HL-60/S4 treated with phorbol 12-myristate 13-acetate at 8.2 ng/mL for 4 days and 3 days (cell line): ENCODE measurements around the gene IGFBP3.
"Not testable (repeated sequence)": the region's sequence is repeated elsewhere in the genome, so short reads cannot be mapped to it uniquely, and the experiment has no call there.

Experiments used
- in situ Hi-C: fragments of 300-500 bp; cut with MboI; formaldehyde crosslinking; loops from 2 replicates; pipeline ENCODE4 v1.15.0; 2022; ENCODE audit warnings: low sequenced_read_pairs

Gene IGFBP3, protein sequence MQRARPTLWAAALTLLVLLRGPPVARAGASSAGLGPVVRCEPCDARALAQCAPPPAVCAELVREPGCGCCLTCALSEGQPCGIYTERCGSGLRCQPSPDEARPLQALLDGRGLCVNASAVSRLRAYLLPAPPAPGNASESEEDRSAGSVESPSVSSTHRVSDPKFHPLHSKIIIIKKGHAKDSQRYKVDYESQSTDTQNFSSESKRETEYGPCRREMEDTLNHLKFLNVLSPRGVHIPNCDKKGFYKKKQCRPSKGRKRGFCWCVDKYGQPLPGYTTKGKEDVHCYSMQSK

DNA sequence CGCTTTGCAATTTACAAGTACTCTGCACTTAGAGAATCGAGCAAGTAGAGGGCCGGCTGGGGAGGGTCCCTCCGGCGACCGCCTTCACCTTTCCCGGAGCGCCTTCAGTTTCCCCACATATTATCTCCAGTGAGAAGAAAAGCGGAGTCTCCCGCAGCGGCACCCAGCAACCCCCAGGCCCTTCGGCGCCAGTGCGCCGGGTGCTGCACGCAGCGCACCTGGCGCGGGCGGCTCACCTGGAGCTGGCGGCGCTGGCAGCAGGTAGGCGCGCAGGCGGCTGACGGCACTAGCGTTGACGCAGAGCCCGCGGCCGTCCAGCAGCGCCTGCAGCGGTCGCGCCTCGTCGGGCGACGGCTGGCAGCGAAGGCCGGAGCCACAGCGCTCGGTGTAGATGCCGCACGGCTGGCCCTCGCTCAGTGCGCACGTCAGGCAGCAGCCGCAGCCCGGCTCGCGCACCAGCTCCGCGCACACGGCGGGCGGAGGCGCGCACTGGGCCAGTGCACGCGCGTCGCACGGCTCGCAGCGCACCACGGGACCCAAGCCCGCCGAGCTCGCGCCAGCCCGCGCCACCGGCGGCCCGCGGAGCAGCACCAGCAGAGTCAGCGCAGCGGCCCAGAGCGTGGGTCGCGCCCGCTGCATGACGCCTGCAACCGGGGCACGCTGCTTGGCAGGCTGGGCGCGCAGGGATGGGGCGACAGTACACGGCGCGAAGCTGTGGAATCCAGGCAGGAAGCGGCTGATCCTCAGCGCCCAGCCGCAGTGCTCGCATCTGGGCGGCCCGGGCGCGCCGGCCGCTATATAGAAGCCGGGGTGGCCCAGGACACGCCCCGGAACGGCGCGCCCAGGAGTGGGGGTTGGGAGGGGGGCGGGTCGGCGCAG, at the start of gene IGFBP3:
TSS of gene IGFBP3 (minus strand) at position 771 of the 879 bp plus-strand sequence. CDS start at position 639, 132 bp downstream.
- in situ Hi-C loops, result loop anchor here (25.0 kb wide), 1 partner anchor 1167 kb away; no protein-coding TSS in a partner anchor

DNA sequence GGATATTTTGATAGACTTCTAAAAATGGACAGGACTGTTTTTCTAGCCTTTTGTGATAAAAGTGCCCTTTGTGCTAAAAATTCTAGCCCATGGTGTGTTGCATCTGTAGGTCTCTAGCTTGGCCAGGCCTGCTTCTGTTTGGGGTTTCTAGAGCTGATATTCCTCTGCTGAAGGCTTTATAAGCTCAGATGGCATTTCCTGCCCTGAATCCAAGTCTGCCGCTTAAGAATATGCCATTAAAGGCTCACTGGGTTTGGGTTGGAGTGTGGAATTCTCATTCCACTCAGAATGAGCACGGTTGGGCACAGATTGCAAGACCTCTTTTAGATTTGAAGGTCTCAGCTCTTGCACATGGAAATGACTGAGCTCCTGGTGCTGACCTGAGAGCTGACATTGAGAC, 49.4 kb upstream of the IGFBP3 start:
- in situ Hi-C loops, result no loop called here

DNA sequence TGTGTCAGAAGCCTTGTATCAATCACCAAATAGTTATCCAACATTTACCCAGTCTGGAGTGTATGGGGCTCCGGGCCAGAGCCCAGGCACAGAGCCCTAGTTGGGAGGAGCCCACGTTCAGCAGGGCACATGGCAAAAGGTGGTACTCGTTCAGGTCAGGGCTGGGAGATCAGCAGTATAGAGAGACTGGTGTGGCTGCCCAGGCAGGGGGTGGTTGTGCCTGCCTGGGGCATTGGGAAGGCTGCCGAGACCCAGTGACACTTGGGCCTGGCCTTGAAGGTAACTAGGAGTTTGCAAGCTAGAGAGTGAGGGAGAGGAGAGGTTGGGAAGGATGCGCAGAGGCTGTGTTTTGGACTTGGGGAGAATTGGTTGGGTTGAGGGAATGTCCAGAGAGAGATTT, 48.9 kb upstream of the IGFBP3 start:
- in situ Hi-C loops, result no loop called here

DNA sequence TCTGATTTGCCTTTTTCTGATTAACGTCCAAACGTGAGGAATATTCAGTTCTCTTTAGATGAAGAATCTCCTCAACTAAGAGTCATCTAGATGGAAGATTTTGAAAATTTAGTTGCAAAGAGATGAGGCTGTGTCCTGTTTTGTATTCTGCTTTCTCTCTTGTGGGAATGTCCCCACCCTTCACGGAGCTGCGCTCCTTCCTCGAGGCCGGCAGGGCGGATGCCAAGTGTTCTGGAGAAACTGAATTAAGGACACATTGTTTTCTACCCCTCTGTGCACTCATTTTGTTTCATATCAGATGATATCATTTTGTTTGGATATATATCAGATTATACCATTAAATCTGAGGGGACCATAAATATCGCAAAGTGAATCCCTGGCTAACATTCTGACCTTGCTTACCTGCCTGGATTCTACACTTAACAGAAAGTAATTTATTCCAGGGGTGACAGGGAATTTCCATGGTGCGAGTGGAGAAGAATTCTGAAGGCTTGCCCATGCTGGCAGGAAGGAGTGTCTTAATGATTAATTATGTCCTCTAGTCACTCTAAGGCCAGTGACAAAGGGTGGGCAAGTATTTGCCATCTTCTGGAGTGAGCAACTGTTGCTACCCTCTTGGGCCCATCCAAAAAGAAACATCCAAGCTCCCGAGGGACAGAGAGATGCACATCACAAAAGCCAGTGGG, 47.9 kb upstream of the IGFBP3 start:
- in situ Hi-C loops, result no loop called here

DNA sequence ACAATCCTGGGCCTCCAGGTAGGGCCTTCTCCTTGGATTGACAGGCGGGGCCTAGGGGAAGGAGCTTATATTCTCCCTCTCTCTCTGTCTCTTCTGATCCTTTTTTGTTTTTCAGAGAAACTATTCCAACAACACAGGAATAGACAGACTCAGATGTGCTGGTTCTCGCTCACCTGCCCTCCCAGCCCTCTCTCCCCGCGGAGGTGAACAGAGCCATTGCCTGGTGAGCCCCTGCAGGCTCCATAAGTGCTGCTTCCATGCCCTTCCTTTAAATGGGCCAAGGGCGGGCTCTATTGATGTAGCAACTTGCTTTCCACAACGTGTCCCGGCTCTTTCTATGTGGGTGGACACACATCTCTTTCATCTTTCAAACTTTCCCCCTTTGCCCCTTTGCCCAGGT, 47.2 kb upstream of the IGFBP3 start:
- in situ Hi-C loops, result no loop called here

DNA sequence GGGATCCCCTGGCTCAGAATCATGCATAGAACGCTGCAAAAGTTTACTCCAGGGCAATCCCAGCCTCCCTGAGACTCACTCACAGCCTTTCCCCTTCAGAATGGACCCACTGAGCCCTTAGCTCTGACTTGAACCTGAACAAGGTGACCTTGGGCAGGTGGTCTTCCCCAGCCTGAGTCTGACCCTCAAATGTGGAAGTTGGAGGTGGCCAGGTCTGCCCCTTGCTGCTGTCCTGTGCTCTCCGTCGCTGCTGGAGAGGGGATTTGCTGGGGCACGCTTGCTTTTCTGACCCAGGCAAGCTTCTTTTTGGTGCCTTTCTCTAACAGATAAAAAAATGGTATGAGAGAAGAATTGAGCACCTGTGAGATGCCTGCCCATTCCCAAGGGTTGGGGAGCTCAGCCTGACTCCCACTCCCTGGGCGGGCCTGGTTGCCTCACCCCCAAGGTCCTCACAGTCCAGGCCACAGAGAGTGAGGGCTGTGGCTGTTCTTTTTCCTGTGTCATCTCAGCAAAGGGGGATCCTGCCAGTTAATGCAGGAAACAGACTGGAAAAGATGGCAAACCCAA, 46.6 kb upstream of the IGFBP3 start:
- in situ Hi-C loops, result no loop called here

DNA sequence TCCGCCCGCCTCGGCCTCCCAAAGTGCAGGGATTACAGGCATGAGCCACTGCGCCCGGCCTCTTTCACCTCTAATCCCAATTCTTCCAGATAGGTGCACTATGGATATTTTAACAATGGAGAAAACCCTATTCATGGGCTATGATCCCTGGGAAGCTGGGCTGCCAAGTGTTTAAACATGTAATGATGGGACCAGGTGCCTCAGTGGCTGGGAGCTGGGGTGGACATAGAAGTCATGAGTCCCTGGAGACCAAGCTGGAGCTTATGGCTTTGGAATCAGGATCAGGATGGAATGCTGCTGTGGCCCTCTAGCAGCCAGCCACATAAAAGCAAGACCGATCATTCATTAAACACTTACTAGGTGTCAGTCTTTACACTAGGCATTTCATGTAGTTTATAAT, 41.8 kb upstream of the IGFBP3 start:
- in situ Hi-C loops, result no loop called here

DNA sequence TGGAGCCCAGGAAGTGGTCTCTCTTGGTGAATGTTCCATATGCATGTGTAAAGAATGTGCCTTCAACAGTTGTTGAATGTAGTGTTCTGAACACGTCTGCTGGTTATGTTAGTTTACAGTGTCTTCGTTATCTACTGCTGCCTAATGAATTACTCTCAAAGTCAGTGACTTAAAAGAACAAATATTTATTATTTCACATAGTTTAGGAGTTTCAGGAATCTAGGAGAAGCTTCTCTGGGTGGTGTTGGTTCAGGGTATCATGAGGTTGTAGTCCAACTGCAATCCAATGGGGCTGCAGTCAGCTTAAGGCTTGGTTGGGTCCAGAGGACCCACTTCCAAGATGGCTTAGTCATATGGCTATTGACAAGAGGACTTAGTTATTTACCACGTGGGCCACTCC, 36.6 kb upstream of the IGFBP3 start:
- in situ Hi-C loops, result no loop called here

DNA sequence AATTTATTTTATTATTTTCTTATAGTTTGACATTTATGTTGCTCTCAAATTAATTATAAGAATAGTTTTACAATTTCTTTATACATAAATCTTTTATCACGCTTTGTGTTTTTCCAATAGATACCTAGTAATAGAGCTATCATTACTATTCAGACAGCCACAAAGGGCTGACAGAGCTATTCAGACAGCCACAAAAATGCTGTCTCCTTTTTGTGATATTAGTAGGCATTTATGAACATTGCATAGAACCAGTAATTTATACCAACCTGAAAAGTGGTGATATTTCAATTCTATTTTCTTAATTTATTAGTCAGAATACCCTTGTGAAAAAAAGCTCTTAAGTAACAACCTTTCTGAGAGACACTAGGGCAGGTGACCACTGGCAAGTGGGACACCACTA, 34.2 kb upstream of the IGFBP3 start:
- in situ Hi-C loops, result no loop called here

DNA sequence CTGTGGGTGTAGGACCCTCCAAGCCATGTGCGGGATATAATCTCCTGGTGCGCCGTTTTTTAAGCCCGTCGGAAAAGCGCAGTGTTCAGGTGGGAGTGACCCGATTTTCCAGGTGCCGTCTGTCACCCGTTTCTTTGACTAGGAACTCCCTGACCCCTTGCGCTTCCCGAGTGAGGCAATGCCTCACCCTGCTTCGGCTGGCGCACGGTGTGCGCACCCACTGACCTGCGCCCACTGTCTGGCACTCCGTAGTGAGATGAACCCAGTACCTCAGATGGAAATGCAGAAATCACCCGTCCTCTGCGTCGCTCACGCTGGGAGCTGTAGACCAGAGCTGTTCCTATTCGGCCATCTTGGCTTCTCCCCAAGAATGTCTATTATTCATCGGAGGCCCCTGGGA, 32.0 kb upstream of the IGFBP3 start:
- in situ Hi-C loops, result not testable (repeated sequence)

DNA sequence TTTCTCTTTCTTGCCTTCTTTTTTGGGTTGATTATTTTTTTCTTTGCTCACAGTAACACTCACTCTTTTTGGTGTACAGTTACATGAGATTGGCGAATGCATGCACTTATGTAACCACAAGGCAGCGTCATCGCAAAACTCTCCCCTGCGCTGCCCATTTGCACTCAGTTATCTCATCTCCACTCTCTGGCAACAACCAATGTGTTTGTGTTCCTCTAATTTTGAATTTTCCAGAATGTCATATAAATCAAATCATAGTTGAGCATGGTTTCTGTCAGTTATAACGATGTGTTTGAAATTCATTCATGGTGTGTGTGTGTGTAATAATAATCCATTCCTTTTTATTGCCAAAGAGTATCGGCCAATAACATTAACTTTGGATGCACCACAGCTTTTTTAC, 23.0 kb upstream of the IGFBP3 start:
- in situ Hi-C loops, result no loop called here

DNA sequence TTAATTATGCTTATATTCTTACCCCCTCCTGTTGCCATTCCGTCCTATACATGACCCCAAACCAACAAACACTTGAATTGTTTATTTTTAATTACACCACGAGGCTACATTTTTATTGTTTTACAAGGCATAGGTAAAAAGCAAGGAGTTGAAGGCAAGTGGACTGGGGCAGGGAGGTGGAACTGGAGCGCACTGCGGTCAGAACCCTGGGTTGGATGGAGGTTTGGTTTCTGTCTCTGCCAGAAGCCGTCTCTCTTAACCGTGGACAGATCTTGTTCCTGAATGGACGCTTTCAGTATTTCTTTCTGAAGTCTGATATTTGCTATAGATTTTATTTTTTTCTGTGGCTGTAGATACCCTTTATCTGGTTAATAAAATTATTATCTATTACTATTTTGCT, 19.9 kb upstream of the IGFBP3 start:
- in situ Hi-C loops, result no loop called here

DNA sequence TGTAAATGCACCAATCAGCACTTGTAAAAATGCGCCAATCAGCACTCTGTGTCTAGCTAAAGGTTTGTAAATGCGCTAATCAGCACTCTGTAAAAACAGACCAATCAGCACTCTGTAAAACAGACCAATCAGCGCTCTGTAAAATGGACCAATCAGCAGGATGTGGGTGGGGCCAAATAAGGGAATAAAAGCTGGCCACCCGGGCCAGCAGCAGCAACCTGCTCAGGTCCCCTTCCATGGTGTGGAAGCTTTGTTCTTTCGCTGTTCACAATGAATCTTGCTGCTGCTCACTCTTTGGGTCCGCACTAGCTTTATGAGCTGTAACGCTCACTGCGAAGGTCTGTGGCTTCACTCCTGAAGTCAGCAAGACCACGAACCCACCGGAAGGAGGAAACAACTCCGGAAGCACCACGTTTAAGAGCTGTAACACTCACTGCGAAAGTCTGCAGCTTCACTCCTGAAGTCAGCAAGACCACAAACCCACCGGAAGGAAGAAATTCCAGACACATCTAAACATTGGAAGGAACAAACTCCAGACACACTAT, 19.2 kb upstream of the IGFBP3 start:
- in situ Hi-C loops, result not testable (repeated sequence)

DNA sequence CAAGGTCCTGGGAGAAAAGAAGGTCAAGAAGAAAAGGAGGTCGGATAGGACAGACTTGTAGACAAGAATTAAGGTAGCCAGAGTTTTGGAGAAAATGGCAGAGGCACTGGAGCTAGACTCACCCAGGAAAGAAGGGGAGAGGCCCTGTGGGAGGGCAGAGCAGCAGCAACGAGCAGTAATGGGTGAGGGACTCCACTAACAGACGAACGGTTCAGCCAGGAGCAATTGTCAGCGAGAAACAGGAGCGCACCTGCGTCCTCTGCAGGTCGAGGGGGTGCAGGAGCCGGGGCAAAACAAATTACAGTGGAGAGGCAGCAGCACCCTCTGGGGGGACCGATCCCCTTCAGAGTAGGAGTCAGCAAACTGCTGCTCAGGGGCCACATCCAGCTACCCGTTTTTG, 18.5 kb upstream of the IGFBP3 start:
- in situ Hi-C loops, result no loop called here

DNA sequence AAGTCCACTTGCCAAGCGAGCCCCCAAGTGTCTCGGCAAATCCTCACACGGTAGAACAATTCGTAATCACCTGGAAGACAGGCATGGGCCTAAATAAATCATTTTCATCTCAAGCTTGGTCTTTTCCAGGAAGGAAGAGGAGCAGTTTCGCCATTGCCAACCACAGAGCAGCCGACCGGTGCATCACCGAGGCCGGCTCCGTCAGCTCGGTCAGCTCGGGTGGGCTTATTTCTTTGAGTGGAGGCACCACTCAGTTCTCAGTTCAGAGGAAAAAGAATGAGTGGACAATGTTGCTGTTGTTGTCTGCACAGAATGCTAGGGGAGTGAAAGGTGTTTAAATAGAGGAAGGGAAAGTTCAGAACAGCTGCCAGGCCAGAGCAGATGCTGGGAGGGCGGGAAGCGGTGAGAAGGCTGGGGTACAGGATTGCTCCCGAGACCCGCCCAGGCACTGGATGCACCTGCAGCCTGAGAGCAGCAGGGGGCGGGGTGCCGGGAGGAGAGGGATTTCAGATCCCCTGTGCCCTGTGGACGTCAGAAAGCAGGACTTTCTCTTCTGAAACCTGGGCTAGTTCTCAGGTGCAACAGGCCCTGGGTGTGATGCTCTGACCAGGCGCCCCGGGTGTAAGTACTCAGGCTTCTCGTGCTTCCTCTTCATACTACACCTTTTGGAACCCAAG, 17.7 kb upstream of the IGFBP3 start:
- in situ Hi-C loops, result no loop called here

DNA sequence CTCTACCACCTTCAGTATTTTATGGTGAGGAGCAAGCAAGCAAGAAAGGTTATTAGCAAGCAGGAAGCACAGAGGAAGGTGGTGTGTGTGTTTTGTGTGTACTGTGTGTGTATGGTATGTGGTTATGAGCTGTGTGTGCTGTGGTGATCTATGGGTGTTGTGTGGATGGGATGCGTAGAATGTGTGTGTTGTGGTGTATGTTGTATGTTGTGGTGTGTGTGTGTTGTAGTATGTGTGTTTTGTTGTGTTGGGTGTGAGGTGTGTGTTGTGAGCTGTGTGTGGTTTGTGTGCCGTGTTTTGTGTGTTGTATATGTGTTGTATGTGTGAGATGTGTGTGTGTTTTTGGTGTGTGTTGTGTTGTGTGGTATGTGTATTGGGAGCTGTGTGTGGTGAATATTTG, 16.8 kb upstream of the IGFBP3 start:
- in situ Hi-C loops, result no loop called here

DNA sequence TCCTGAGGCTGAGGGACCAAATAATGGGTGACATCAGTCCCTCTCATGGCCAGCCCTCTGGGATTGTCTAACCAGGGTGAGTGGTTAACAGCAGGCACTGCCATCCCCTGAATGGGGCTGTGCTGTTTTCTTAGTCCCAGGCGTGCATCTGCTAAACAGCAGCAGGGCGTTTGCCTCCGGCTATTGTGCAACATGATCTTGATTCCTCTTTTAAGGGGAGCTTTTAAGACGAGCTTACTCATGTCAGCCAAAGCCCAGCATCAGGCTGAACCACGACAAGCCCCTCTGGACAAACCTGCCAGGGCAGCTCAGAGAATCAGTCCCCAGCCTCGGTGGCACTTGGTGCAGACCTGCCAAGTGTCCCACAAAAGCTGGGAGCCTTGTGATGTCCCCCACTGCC, 16.2 kb upstream of the IGFBP3 start:
- in situ Hi-C loops, result no loop called here

DNA sequence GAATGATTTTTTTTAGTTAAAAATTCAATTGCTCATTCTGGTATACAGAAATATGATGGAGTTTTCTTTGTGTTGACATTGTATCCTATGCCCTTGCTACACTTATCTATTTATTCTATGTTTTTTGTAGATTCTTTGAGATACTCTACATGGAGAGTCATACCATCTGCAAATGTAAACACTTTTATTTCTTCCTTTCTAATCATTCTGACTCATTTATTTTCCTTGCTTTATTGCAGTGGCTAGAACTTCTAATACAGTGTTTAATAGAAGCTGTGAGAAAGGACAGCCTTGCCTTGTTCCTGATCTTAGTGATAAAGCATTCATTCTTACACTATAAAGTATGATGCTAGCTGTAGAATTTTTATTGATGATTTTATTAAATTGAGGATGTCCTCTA, 9.9 kb upstream of the IGFBP3 start:
- in situ Hi-C loops, result no loop called here

DNA sequence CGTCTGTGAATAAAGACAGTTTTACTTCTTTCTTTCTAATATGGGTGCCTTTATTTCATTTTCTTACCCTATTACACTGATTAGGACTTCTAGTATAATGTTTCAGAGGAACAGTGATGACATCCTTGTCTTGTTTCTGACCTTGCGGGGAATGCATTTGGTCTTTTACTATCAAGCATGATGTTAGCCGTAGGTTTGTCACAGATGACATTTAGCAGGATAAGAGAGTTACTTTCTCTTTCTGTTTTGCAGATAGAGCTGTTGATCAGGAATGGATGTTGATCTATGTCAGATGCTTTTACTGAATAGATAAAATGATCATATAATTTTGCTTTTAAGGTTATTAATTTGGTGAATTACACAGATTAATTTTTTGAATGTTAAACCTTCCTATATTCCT, 6.6 kb upstream of the IGFBP3 start:
- in situ Hi-C loops, result no loop called here

DNA sequence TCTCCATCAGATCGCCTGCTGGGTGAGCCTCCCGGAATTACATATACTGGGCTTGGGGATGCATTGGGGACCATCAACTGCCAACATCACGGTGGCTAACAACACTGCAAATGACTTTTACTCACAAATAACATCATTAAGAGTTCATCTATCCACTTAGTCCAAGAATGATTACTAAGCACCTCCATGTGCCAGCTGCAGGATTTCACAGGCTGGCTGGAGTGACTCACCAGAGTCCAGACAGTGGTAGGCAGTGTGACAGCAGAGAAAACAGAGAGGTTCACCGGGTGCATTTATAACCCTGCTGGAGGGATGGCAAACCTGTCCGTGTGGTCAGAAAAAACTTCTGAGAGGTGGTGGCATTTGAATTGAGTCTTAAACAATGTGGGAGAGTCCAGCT, 3.2 kb upstream of the IGFBP3 start:
- in situ Hi-C loops, result loop anchor here (25.0 kb wide), 1 partner anchor 1163 kb away; no protein-coding TSS in a partner anchor
